K562 (cell line): ENCODE results near the gene NR5A1. TPM values are rescaled to one million over a fixed set of nuclear protein-coding genes. Genes with fewer than 3 reads are reported as not detected.

Experiments
- ATAC-seq: fragments of 200-7000 bp; cut with Tn5 transposase; 3 replicates; pipeline ENCODE4 v1.9.1; 2020; ENCODE audit warnings: moderate library complexity
- BruUV-seq: library from RNA; stranded (reverse); fragments of 400-500 nt; replicated peaks from 2 replicates; lab custom pipeline; 2021; lab: Mats Ljungman, UMichigan
- CTCF ChIA-PET: fragments of 300-600 bp; formaldehyde crosslinking; extraction: SDS; loops from one replicate; lab custom pipeline; 2021; ENCODE audit warnings: low intra/inter-chr PET ratio; lab: Yijun Ruan, JAX
- POLR2A ChIA-PET: fragments of 300-600, 350-650 bp; sonication (Branson Sonifier 250); formaldehyde crosslinking; extraction: SDS; loops from one replicate; lab custom pipeline; 2021; ENCODE audit warnings: antibody characterized with exemption, inconsistent platforms; lab: Yijun Ruan, JAX
- DNase-seq, 4 experiments: peaks; one replicate each; pipeline versions ENCODE4 v3.0.0 to v3.0.0-alpha.2; 2011 to 2018; ENCODE audit warnings: low spot score in 3 of 4, mixed read lengths in 3 of 4; ENCODE audit errors: extremely low read depth in 1 of 4
- FAIRE-seq: peaks from 2 replicates; lab custom pipeline; 2011; peaks lifted over from hg19 to GRCh38; lab: Jason Lieb, UNC
- H2AFZ ChIP-seq: 2 replicates; pipeline ENCODE4 v1.6.0; 2011; ENCODE audit warnings: low read depth, low read length, control low read depth, inconsistent platforms
- H3K27ac ChIP-seq: fragments of 200-600 bp; 3 replicates; pipeline ENCODE4 v1.8.0; 2011; ENCODE audit warnings: low read depth, mild to moderate bottlenecking, control low read depth, inconsistent platforms, low read length, moderate library complexity, mixed read lengths; ENCODE audit errors: extremely low read depth
- H3K27me3 ChIP-seq, 2 experiments: fragments of 300-600 bp in 1 of 2; 2 replicates in 1 of 2; 3 replicates in 1 of 2; pipeline versions ENCODE4 v1.6.0 to v1.8.0; 2011; ENCODE audit warnings: inconsistent platforms in 2 of 2, low read length in 2 of 2, mild to moderate bottlenecking in 1 of 2, mixed read lengths in 1 of 2, moderate library complexity in 1 of 2; ENCODE audit not compliant: control insufficient read depth in 2 of 2, insufficient read depth in 2 of 2
- H3K36me3 ChIP-seq: fragments of 300-600 bp; 3 replicates; pipeline ENCODE4 v1.8.0; 2011; ENCODE audit warnings: mild to moderate bottlenecking, low read length, inconsistent platforms; ENCODE audit not compliant: control insufficient read depth, insufficient read depth
- H3K4me1 ChIP-seq, 2 experiments: fragments of 200-600 bp in 1 of 2; replicated peaks in 1 of 2; 2 replicates in 1 of 2; 3 replicates in 1 of 2; pipeline versions ENCODE4 v1.5.1 to v1.8.0; 2011; ENCODE audit warnings: inconsistent platforms in 2 of 2, low read length in 2 of 2, mild to moderate bottlenecking in 1 of 2, mixed read lengths in 1 of 2, moderate library complexity in 1 of 2; ENCODE audit not compliant: control insufficient read depth in 2 of 2, insufficient read depth in 2 of 2
- H3K4me2 ChIP-seq: 2 replicates; pipeline ENCODE4 v1.6.1; 2011; ENCODE audit warnings: low read length, control low read depth, inconsistent platforms, mixed read lengths; ENCODE audit not compliant: insufficient read depth
- H3K4me3 ChIP-seq: fragments of 200-600 bp; sonication (generic), shearing (Covaris generic); 2 replicates; pipeline ENCODE4 v1.5.1; 2016; ENCODE audit warnings: control low read depth, inconsistent platforms
- H3K79me2 ChIP-seq: fragments of 200-600 bp; 3 replicates; pipeline ENCODE4 v1.8.0; 2011; ENCODE audit warnings: low read length, inconsistent platforms; ENCODE audit not compliant: control insufficient read depth, insufficient read depth
- H3K9ac ChIP-seq, 2 experiments: 2 replicates each; pipeline versions ENCODE4 v1.6.0 to v1.6.1; 2011; ENCODE audit warnings: low read depth in 2 of 2, low read length in 2 of 2, control low read depth in 1 of 2, inconsistent platforms in 1 of 2, mild to moderate bottlenecking in 1 of 2, mixed read lengths in 1 of 2; ENCODE audit not compliant: insufficient read depth in 1 of 2
- H3K9me1 ChIP-seq: one replicate; pipeline ENCODE4 v1.6.0; 2011; ENCODE audit warnings: inconsistent platforms, mild to moderate bottlenecking, low read length, moderate library complexity; ENCODE audit not compliant: control insufficient read depth, insufficient read depth
- H3K9me3 ChIP-seq: replicated peaks from 2 replicates; pipeline ENCODE4 v1.5.1; 2011; ENCODE audit warnings: low read depth, low read length, inconsistent platforms; ENCODE audit not compliant: control insufficient read depth, insufficient read depth
- H4K20me1 ChIP-seq: replicated peaks from 2 replicates; pipeline ENCODE4 v1.6.1; 2011; ENCODE audit warnings: low read length, inconsistent platforms, mixed read lengths; ENCODE audit not compliant: control insufficient read depth, insufficient read depth
- ASH1L ChIP-seq: fragments of 450-650 bp; IDR thresholded peaks from 2 replicates; pipeline ENCODE4 v1.6.1; 2018; ENCODE audit warnings: borderline replicate concordance, mild to moderate bottlenecking, low read depth; ENCODE audit not compliant: partially characterized antibody
- ETS2 ChIP-seq: IDR thresholded peaks from 2 replicates; pipeline ENCODE4 v1.6.1; 2016; ENCODE audit warnings: borderline replicate concordance, missing genetic modification characterization, mild to moderate bottlenecking, moderate library complexity, missing compliant biosample characterization; ENCODE audit not compliant: poor library complexity, severe bottlenecking
- HDAC1 ChIP-seq, 2 experiments: fragments of 450-650 bp; IDR thresholded peaks; 2 replicates each; pipeline ENCODE4 v1.6.1; 2016 to 2017; ENCODE audit warnings: inconsistent platforms in 1 of 2, mild to moderate bottlenecking in 1 of 2, moderate library complexity in 1 of 2
- HNRNPK ChIP-seq: fragments of 200-400 bp; formaldehyde crosslinking; IDR thresholded peaks from one replicate; pipeline ENCODE4 v1.6.1; 2018; ENCODE audit warnings: mild to moderate bottlenecking, low read depth, low read length; ENCODE audit not compliant: poor library complexity, severe bottlenecking
- HNRNPL ChIP-seq: fragments of 200-400 bp; formaldehyde crosslinking; IDR thresholded peaks from 2 replicates; pipeline ENCODE4 v1.6.1; 2017; ENCODE audit warnings: low read depth, mild to moderate bottlenecking, low read length
- SIN3B ChIP-seq: fragments of 450-650 bp; IDR thresholded peaks from 2 replicates; pipeline ENCODE4 v1.6.1; 2017; ENCODE audit warnings: low read depth, mild to moderate bottlenecking, moderate library complexity
- SP1 ChIP-seq: sonication (generic); formaldehyde crosslinking; IDR thresholded peaks from 2 replicates; pipeline ENCODE4 v1.8.1; 2022; ENCODE audit warnings: mild to moderate bottlenecking, missing genetic modification reagents
- TEAD2 ChIP-seq: fragments of 450-650 bp; IDR thresholded peaks from 2 replicates; pipeline ENCODE4 v1.6.1; 2016; ENCODE audit warnings: missing genetic modification characterization, control low read depth, missing compliant biosample characterization
- ZNF699 ChIP-seq: fragments of 250-450 bp; sonication (Bioruptor Pico); IDR thresholded peaks from 2 replicates; pipeline ENCODE4 v1.8.0; 2021; ENCODE audit warnings: mild to moderate bottlenecking, moderate library complexity; ENCODE audit not compliant: insufficient replicate concordance
- ZNF717 ChIP-seq: fragments of 250-450 bp; sonication (Bioruptor Pico); IDR thresholded peaks from 2 replicates; pipeline ENCODE4 v1.5.0; 2021
- ZNF740 ChIP-seq, 3 experiments: fragments of 200-800 bp in 1 of 3; sonication (Bioruptor generic) in 1 of 3; sonication (generic) in 1 of 3; formaldehyde crosslinking in 1 of 3; IDR thresholded peaks; 2 replicates each; pipeline versions ENCODE4 v1.6.1 to v1.8.0; 2016 to 2022; ENCODE audit warnings: mild to moderate bottlenecking in 2 of 3, missing compliant biosample characterization in 2 of 3, missing genetic modification characterization in 2 of 3, missing genetic modification reagents in 1 of 3
- WGBS: fragments of 100-300 bp; shearing (Covaris generic); methylation state at CpG from one replicate; pipeline ENCODE4 v1.1.6; 2016; ENCODE audit warnings: low coverage, mixed read lengths; ENCODE audit not compliant: insufficient coverage; ENCODE audit errors: missing lambda C conversion rate; 5-methylcytosine and 5-hydroxymethylcytosine counted together
- in situ Hi-C: fragments of 300-500 bp; cut with MboI; formaldehyde crosslinking; loops from 4 replicates; pipeline ENCODE4 v1.15.0; 2018; ENCODE audit warnings: inconsistent platforms, mixed read lengths
- intact Hi-C: fragments of 100-400 bp; cut with micrococcal nuclease; formaldehyde crosslinking; loops from 2 replicates; pipeline ENCODE4 v1.14.2; 2022
- polyA plus RNA-seq, 8 experiments: library from polyadenylated mRNA; depleted of rRNA in 4 of 8; stranded (reverse) in 5 of 8; unstranded in 3 of 8; fragments of >200 nt; fragmentation: Nextera tagmentation in 2 of 8; fragmentation: Illumina TruSeq in 1 of 8; extraction: Ambion mirVana in 2 of 8; extraction: Trizol in 1 of 8; gene quantifications; 2 replicates each; pipeline versions ENCODE4 v1.2.1 to v1.2.3, GENCODE V29; 2011 to 2014; ENCODE audit warnings: inconsistent platforms in 1 of 8, missing spikeins in 1 of 8
- total RNA-seq, 7 experiments: library from RNA; depleted of rRNA in 6 of 7; stranded (reverse); fragments of >200 nt in 6 of 7; fragmentation: Illumina TruSeq in 2 of 7; extraction: Trizol in 2 of 7; gene quantifications; 2 replicates each; pipeline versions ENCODE4 v1.2.1 to v1.2.3, GENCODE V29; 2011 to 2021; ENCODE audit warnings: low replicate concordance in 1 of 7
- TF ChIP-seq, protein P1 (sequence below): fragments of 450-650 bp; IDR thresholded peaks from 2 replicates; pipeline ENCODE4 v1.6.1; 2018; ENCODE audit warnings: mild to moderate bottlenecking, low read depth; ENCODE audit not compliant: partially characterized antibody

NR5A1 gene
- total and polyA plus RNA-seq, 9 of the 15 experiments (the other 6 are each of a cell fraction or from before 2014, with no cell fraction given) = 0.11 to 0.32 (median 0.20) TPM; not detected in 6

GRCh38 chr9:124457079-124457886 is 49.9 kb downstream of the NR5A1 start (continued):
- TF ChIP-seq TEAD2 (tag) = no peak

- Histone ChIP-seq H4K20me1 (peaks cover 20% of the 10 kb centered on the region; the same call in 1 of the 2 replicates), H3K4me1 (peaks cover 0 to 32% of the 10 kb centered on the region in 2 experiments; a peak in 2 of 5 replicates), H3K79me2 (no peaks in the 10 kb centered on the region), H3K4me2 (no peak overlapping the region), H3K27ac (no peak overlapping the region), H2AFZ (no peak overlapping the region), H3K9me1 (no peaks in the 10 kb centered on the region), H3K9me3 (no peaks in the 10 kb centered on the region), H3K27me3 (peaks cover 0 to 29% of the 10 kb centered on the region in 2 experiments; a peak in 3 of 5 replicates), H3K36me3 (no peaks in the 10 kb centered on the region), H3K9ac (peak overlapping the region in 1 of 2 experiments; percentile 35; a peak in 1 of 4 replicates), H3K4me3 (no peak overlapping the region)
- in situ Hi-C loops = no loop called here
- BruUV-seq = no TSS peak
- FAIRE-seq (no peak), ATAC-seq (no peak; the same call in 1 of the 3 replicates), DNase-seq (no peak)
- POLR2A ChIA-PET = interaction anchor here (0.6 kb wide), 1 partner anchor 381 kb away, joined by 3 read pairs; no protein-coding TSS in a partner anchor
- 34% methylated on average over 14 of the region's 15 CpGs for WGBS
- CTCF ChIA-PET = no interaction called here
- intact Hi-C loops = no loop called here
- TF ChIP-seq SP1 (no peak), ASH1L (no peak), ZNF717 (CRISPR knock-in tag) (no peak), ZNF740 (CRISPR knock-in tag; IDR thresholded peaks at IDR 0.05) (no peak), ZNF740 (tag; IDR thresholded peaks at IDR 0.05) (no peak), HNRNPK (no peak), SIN3B (no peak), HDAC1 (IDR thresholded peaks at IDR 0.05) (no peak), ETS2 (no peak), HNRNPL (no peak), ZNF699 (CRISPR knock-in tag) (no peak), TEAD2 (tag) (no peak)
- TF ChIP-seq, protein P1, sequence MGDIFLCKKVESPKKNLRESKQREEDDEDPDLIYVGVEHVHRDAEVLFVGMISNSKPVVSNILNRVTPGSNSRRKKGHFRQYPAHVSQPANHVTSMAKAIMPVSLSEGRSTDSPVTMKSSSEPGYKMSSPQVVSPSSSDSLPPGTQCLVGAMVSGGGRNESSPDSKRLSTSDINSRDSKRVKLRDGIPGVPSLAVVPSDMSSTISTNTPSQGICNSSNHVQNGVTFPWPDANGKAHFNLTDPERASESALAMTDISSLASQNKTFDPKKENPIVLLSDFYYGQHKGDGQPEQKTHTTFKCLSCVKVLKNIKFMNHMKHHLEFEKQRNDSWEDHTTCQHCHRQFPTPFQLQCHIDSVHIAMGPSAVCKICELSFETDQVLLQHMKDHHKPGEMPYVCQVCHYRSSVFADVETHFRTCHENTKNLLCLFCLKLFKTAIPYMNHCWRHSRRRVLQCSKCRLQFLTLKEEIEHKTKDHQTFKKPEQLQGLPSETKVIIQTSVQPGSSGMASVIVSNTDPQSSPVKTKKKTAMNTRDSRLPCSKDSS = no peak
Measured at GRCh38 chr9:124456341-124457078, 50.7 kb downstream of the NR5A1 start.
